Endothelial cell of umbilical vein (primary cell): ENCODE data around the gene KCNG3. TPM values are rescaled to one million over a fixed set of nuclear protein-coding genes. Genes with fewer than 3 reads are reported as not detected.

Experiments used
- BruUV-seq: library from RNA; stranded (reverse); fragments of 400-500 nt; replicated peaks from 2 replicates; lab custom pipeline; 2021; lab: Mats Ljungman, UMichigan
- CTCF ChIA-PET: fragments of 300-600, 350-600 bp; sonication (Branson Sonifier 250); formaldehyde crosslinking; loops from one replicate; lab custom pipeline; 2021; ENCODE audit warnings: antibody characterized with exemption, inconsistent platforms; lab: Charles Lee
- POLR2A ChIA-PET: fragments of 300-600, 350-600 bp; sonication (Branson Sonifier 250); formaldehyde crosslinking; loops from one replicate; lab custom pipeline; 2021; ENCODE audit warnings: antibody characterized with exemption, inconsistent platforms; lab: Charles Lee
- DNase-seq: peaks from one replicate; pipeline ENCODE4 v3.0.0-alpha.2; 2011; ENCODE audit warnings: low read depth, low spot score
- FAIRE-seq: peaks from 2 replicates; lab custom pipeline; 2011; peaks lifted over from hg19 to GRCh38; lab: Jason Lieb, UNC
- H2AFZ ChIP-seq: 2 replicates; pipeline ENCODE4 v1.6.0; 2012; ENCODE audit warnings: low read depth, low read length, control low read depth, inconsistent platforms
- H3K27ac ChIP-seq: 2 replicates; pipeline ENCODE4 v1.5.1; 2011; ENCODE audit warnings: low read depth, mild to moderate bottlenecking, control low read depth, low read length, moderate library complexity; ENCODE audit not compliant: insufficient read depth
- H3K27me3 ChIP-seq, 2 experiments: 2 replicates each; pipeline versions ENCODE4 v1.6.0 to v1.6.1; 2011; ENCODE audit warnings: low read length in 2 of 2, mixed read lengths in 1 of 2; ENCODE audit not compliant: control insufficient read depth in 2 of 2, insufficient read depth in 2 of 2
- H3K36me3 ChIP-seq, 2 experiments: 2 replicates in 1 of 2; 3 replicates in 1 of 2; pipeline ENCODE4 v1.5.1; 2011; ENCODE audit warnings: low read length in 2 of 2, mild to moderate bottlenecking in 1 of 2, moderate library complexity in 1 of 2; ENCODE audit not compliant: control insufficient read depth in 2 of 2, insufficient read depth in 2 of 2; ENCODE audit errors: extremely low read depth in 1 of 2
- H3K4me1 ChIP-seq: 3 replicates; pipeline ENCODE4 v1.5.1; 2011; ENCODE audit warnings: mild to moderate bottlenecking, low read length; ENCODE audit not compliant: control insufficient read depth, insufficient read depth; ENCODE audit errors: extremely low read depth
- H3K4me2 ChIP-seq: 2 replicates; pipeline ENCODE4 v1.6.1; 2011; ENCODE audit warnings: low read length, control low read depth, mixed read lengths; ENCODE audit not compliant: insufficient read depth
- H3K4me3 ChIP-seq, 3 experiments: fragments of 200-600 bp in 1 of 3; sonication (generic), shearing (Covaris generic) in 1 of 3; replicated peaks in 1 of 3; 2 replicates each; pipeline ENCODE4 v1.5.1; 2011 to 2016; ENCODE audit warnings: control low read depth in 3 of 3, low read length in 3 of 3, mild to moderate bottlenecking in 2 of 3, inconsistent platforms in 1 of 3, low read depth in 1 of 3, moderate library complexity in 1 of 3; ENCODE audit not compliant: insufficient read depth in 1 of 3
- H3K79me2 ChIP-seq: 2 replicates; pipeline ENCODE4 v1.6.0; 2012; ENCODE audit warnings: low read length, inconsistent platforms; ENCODE audit not compliant: control insufficient read depth, insufficient read depth
- H3K9ac ChIP-seq: replicated peaks from 2 replicates; pipeline ENCODE3; 2011; ENCODE audit warnings: low read length, control low read depth; ENCODE audit not compliant: insufficient read depth; ENCODE audit errors: extremely low read depth
- H3K9me1 ChIP-seq: replicated peaks from 3 replicates; pipeline ENCODE4 v1.6.0; 2011; ENCODE audit warnings: mild to moderate bottlenecking, low read length; ENCODE audit not compliant: control insufficient read depth, insufficient read depth; ENCODE audit errors: extremely low read depth
- H3K9me3 ChIP-seq: replicated peaks from 2 replicates; pipeline ENCODE4 v1.5.1; 2012; ENCODE audit warnings: low read length, inconsistent platforms; ENCODE audit not compliant: control insufficient read depth, insufficient read depth
- H4K20me1 ChIP-seq: replicated peaks from 2 replicates; pipeline ENCODE3; 2011; ENCODE audit warnings: mild to moderate bottlenecking, low read length; ENCODE audit not compliant: control insufficient read depth, insufficient read depth; ENCODE audit errors: extremely low read depth
- EZH2 ChIP-seq: IDR thresholded peaks from 2 replicates; pipeline ENCODE4 v1.6.1; 2012; ENCODE audit warnings: borderline replicate concordance, low read depth, mild to moderate bottlenecking, moderate library complexity, low read length, inconsistent platforms; ENCODE audit not compliant: severe bottlenecking
- FOS ChIP-seq: IDR thresholded peaks from 2 replicates; pipeline ENCODE4 v1.6.1; 2011; ENCODE audit warnings: mild to moderate bottlenecking, low read length, moderate library complexity, borderline replicate concordance; ENCODE audit not compliant: insufficient read depth
- GATA2 ChIP-seq: IDR thresholded peaks from 2 replicates; pipeline ENCODE4 v1.7.0; 2011; ENCODE audit warnings: low read depth, mild to moderate bottlenecking, moderate library complexity, mixed read lengths, low read length; ENCODE audit not compliant: insufficient read length, insufficient read depth
- JUN ChIP-seq: IDR thresholded peaks from 2 replicates; pipeline ENCODE4 v1.6.1; 2011; ENCODE audit warnings: borderline replicate concordance, low read depth; ENCODE audit not compliant: insufficient read length, insufficient read depth
- MAX ChIP-seq: IDR thresholded peaks from 2 replicates; pipeline ENCODE4 v1.6.1; 2011; ENCODE audit not compliant: insufficient read depth, insufficient read length
- MYC ChIP-seq: IDR thresholded peaks from one replicate; pipeline ENCODE4 v1.6.1; 2011; ENCODE audit warnings: mild to moderate bottlenecking, low read depth, low read length
- POLR2A ChIP-seq: IDR thresholded peaks from 2 replicates; pipeline ENCODE4 v1.6.1; 2012; ENCODE audit warnings: low read depth, mild to moderate bottlenecking, control low read depth, low read length
- POLR2AphosphoS5 ChIP-seq: IDR thresholded peaks from 2 replicates; pipeline ENCODE4 v1.6.1; 2012; ENCODE audit warnings: low read depth, mild to moderate bottlenecking, control low read depth, low read length, moderate library complexity; ENCODE audit not compliant: insufficient read depth
- dilution Hi-C: fragments of 300-500 bp; cut with MboI; formaldehyde crosslinking; loops from one replicate; pipeline ENCODE4 v1.15.0; 2019; ENCODE audit warnings: low sequenced_read_pairs; ENCODE audit not compliant: extremely low pct_ligation_motif_present
- intact Hi-C: fragments of 100-400 bp; cut with micrococcal nuclease; formaldehyde crosslinking; loops from one replicate; pipeline ENCODE4 v1.10.0; 2022
- polyA plus RNA-seq, 4 experiments: library from polyadenylated mRNA; depleted of rRNA in 3 of 4; stranded (reverse) in 3 of 4; unstranded in 1 of 4; fragments of >200 nt; gene quantifications; 2 replicates each; pipeline versions ENCODE4 v1.2.1 to v1.2.3, GENCODE V29; 2011 to 2012; ENCODE audit warnings: missing spikeins in 1 of 4
- total RNA-seq: library from RNA; stranded (reverse); gene quantifications from 2 replicates; pipeline ENCODE4 v1.2.3, GENCODE V29; 2021
- TF ChIP-seq, protein P1 (sequence below), 2 donors: IDR thresholded peaks; 1 replicate in 1 of 2; 2 replicates in 1 of 2; pipeline ENCODE4 v1.5.1; 2011; ENCODE audit warnings: low read length in 2 of 2, mild to moderate bottlenecking in 2 of 2, moderate library complexity in 2 of 2, control low read depth in 1 of 2, inconsistent platforms in 1 of 2, low read depth in 1 of 2; ENCODE audit not compliant: insufficient read depth in 1 of 2; ENCODE audit errors: extremely low read depth in 1 of 2

Gene KCNG3
- total and polyA plus RNA-seq, 2 donors (not counting 3 experiments of a cell fraction or from before 2014, with no cell fraction given): 0.15 TPM; not detected in 1

GRCh38 chr2:42459296-42459695, 34.5 kb downstream of the KCNG3 start:
- Histone ChIP-seq H3K9me1 (no peaks in the 10 kb centered on the region), H3K79me2 (no peaks in the 10 kb centered on the region), H2AFZ (no peak overlapping the region), H3K9me3 (no peaks in the 10 kb centered on the region), H4K20me1 (no peaks in the 10 kb centered on the region), H3K4me1 (no peaks in the 10 kb centered on the region), H3K4me3 (no peak overlapping the region), H3K27me3 (no peaks in the 10 kb centered on the region), H3K36me3 (no peaks in the 10 kb centered on the region), H3K9ac (no peak overlapping the region), H3K4me2 (no peak overlapping the region), H3K27ac (no peak overlapping the region)
- intact Hi-C loops: no loop called here
- POLR2A ChIA-PET: no interaction called here
- no peak for DNase-seq
- CTCF ChIA-PET: no interaction called here
- no TSS peak for BruUV-seq
- no peak for FAIRE-seq
- dilution Hi-C loops: no loop called here
- TF ChIP-seq GATA2 (no peak), FOS (no peak), JUN (no peak), MYC (no peak), POLR2A (no peak), POLR2AphosphoS5 (no peak), EZH2 (no peak), MAX (no peak)
- TF ChIP-seq, protein P1, sequence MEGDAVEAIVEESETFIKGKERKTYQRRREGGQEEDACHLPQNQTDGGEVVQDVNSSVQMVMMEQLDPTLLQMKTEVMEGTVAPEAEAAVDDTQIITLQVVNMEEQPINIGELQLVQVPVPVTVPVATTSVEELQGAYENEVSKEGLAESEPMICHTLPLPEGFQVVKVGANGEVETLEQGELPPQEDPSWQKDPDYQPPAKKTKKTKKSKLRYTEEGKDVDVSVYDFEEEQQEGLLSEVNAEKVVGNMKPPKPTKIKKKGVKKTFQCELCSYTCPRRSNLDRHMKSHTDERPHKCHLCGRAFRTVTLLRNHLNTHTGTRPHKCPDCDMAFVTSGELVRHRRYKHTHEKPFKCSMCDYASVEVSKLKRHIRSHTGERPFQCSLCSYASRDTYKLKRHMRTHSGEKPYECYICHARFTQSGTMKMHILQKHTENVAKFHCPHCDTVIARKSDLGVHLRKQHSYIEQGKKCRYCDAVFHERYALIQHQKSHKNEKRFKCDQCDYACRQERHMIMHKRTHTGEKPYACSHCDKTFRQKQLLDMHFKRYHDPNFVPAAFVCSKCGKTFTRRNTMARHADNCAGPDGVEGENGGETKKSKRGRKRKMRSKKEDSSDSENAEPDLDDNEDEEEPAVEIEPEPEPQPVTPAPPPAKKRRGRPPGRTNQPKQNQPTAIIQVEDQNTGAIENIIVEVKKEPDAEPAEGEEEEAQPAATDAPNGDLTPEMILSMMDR (IDR thresholded peaks at IDR 0.05; ENCODE audit: extremely low read depth in 1 of 2, insufficient read depth in 1 of 2, low read depth in 1 of 2, low read length in 2 of 2): no peak
